MV-4-11 (cell line): Measurements from ENCODE around the gene SUCLG1.
"Not testable (repeated sequence)": the region's sequence is repeated elsewhere in the genome, so short reads cannot be mapped to it uniquely, and the experiment has no call there.

Source experiments
- DNase-seq: peaks from one replicate; lab custom pipeline; 2025; lab: John Stamatoyannopoulos, UW

Gene SUCLG1

GRCh38 chr2:84459018-84459943 lies at the start of gene SUCLG1:
TSS of gene SUCLG1 (minus strand) at chr2:84459280. CDS start at chr2:84459269, 11 bp downstream.
- peak; percentile 77 for DNase-seq

- no peak for DNase-seq
Measured at GRCh38 chr2:84498150-84498799, 39.2 kb upstream of the SUCLG1 start.

- DNase-seq: no peak
Measured at GRCh38 chr2:84497285-84497684, 38.2 kb upstream of the SUCLG1 start.

- no peak for DNase-seq
Measured at GRCh38 chr2:84496386-84496785, 37.3 kb upstream of the SUCLG1 start.

- DNase-seq: peak; percentile 47
Measured at GRCh38 chr2:84495539-84496146, 36.6 kb upstream of the SUCLG1 start.

- no peak for DNase-seq
Measured at GRCh38 chr2:84494070-84494469, 35.0 kb upstream of the SUCLG1 start.

GRCh38 chr2:84493514-84493913 lies 34.4 kb upstream of the SUCLG1 start:
- no peak for DNase-seq

GRCh38 chr2:84492571-84492970 lies 33.5 kb upstream of the SUCLG1 start:
- no peak for DNase-seq

- DNase-seq: no peak
Measured at GRCh38 chr2:84491741-84492140, 32.7 kb upstream of the SUCLG1 start.

GRCh38 chr2:84491256-84491655 lies 32.2 kb upstream of the SUCLG1 start:
- DNase-seq: no peak

GRCh38 chr2:84487298-84487996 lies 28.4 kb upstream of the SUCLG1 start:
- DNase-seq: no peak

GRCh38 chr2:84486441-84487115 lies 27.5 kb upstream of the SUCLG1 start:
- no peak for DNase-seq

- DNase-seq: no peak
Measured at GRCh38 chr2:84483320-84483719, 24.2 kb upstream of the SUCLG1 start.

GRCh38 chr2:84482603-84483002 lies 23.5 kb upstream of the SUCLG1 start:
- no peak for DNase-seq

GRCh38 chr2:84481702-84482101 lies 22.6 kb upstream of the SUCLG1 start:
- DNase-seq: no peak

- no peak for DNase-seq
Measured at GRCh38 chr2:84478867-84479266, 19.8 kb upstream of the SUCLG1 start.

- DNase-seq: no peak
Measured at GRCh38 chr2:84477886-84478285, 18.8 kb upstream of the SUCLG1 start.

GRCh38 chr2:84474176-84474575 lies 15.1 kb upstream of the SUCLG1 start:
- no peak for DNase-seq

GRCh38 chr2:84472856-84473565 lies 13.9 kb upstream of the SUCLG1 start:
- DNase-seq: no peak

GRCh38 chr2:84472423-84472822 lies 13.3 kb upstream of the SUCLG1 start:
- DNase-seq: not testable (repeated sequence)

- DNase-seq: no peak
Measured at GRCh38 chr2:84467389-84467788, 8.3 kb upstream of the SUCLG1 start.
